Neutrophil (primary cell): ENCODE measurements around the gene RASGRF1.

Experiments
- H3K27ac ChIP-seq: fragments of 200-600 bp; sonication (generic); 2 replicates; pipeline ENCODE4 v1.5.1; 2016; ENCODE audit warnings: mild to moderate bottlenecking, moderate library complexity
- H3K27me3 ChIP-seq: fragments of 200-600 bp; sonication (generic); 2 replicates; pipeline ENCODE4 v1.6.0; 2016; ENCODE audit warnings: mild to moderate bottlenecking
- H3K36me3 ChIP-seq: fragments of 200-600 bp; sonication (generic); 2 replicates; pipeline ENCODE4 v1.5.1; 2017
- H3K4me1 ChIP-seq, 2 experiments: fragments of 200-600 bp in 1 of 2; sonication (generic) in 1 of 2; 1 replicate in 1 of 2; 2 replicates in 1 of 2; pipeline versions ENCODE4 v1.5.1 to v1.6.1; 2013 to 2016; ENCODE audit warnings: low read depth in 1 of 2, low read length in 1 of 2, mild to moderate bottlenecking in 1 of 2, moderate library complexity in 1 of 2; ENCODE audit not compliant: control insufficient read depth in 1 of 2, insufficient read depth in 1 of 2
- H3K4me3 ChIP-seq, 2 experiments: fragments of 200-600 bp in 1 of 2; sonication (generic) in 1 of 2; 1 replicate in 1 of 2; 2 replicates in 1 of 2; pipeline ENCODE4 v1.5.1; 2013 to 2016; ENCODE audit warnings: low read depth in 1 of 2, low read length in 1 of 2, mild to moderate bottlenecking in 1 of 2, moderate library complexity in 1 of 2
- H3K9me3 ChIP-seq: fragments of 200-600 bp; sonication (generic); 2 replicates; pipeline ENCODE4 v1.5.1; 2016
- TF ChIP-seq, protein P1 (sequence below): fragments of 200-600 bp; sonication (generic); IDR thresholded peaks from 2 replicates; pipeline ENCODE4 v1.5.1; 2016; ENCODE audit warnings: antibody characterized with exemption

RASGRF1 gene

DNA sequence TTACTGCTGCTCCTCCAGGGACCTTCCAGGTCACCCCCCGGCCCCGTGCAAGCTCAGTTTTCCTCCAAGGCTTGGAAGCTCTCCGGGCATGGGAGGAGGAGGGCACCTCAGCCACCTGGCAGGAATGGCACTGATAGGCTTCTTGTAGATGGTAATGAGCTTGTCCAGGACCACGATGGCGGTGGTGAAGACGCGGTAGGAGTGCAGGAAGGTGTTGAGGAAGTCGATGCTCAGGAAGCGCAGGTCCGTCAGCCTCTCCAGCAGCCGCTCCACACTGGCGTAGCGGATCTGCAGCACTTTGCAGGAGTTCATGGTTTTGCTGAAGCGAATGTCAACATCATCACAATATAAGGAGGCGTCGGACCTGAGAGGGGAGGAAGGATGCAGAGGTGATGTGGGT is 84.5 kb downstream of the RASGRF1 start:
- Histone ChIP-seq H3K9me3 (no peaks in the 10 kb centered on the region), H3K4me3 (no peak overlapping the region), H3K4me1 (peaks cover 0 to 4% of the 10 kb centered on the region in 2 experiments), H3K27me3 (no peaks in the 10 kb centered on the region), H3K36me3 (no peaks in the 10 kb centered on the region), H3K27ac (no peak overlapping the region)
- TF ChIP-seq, protein P1, sequence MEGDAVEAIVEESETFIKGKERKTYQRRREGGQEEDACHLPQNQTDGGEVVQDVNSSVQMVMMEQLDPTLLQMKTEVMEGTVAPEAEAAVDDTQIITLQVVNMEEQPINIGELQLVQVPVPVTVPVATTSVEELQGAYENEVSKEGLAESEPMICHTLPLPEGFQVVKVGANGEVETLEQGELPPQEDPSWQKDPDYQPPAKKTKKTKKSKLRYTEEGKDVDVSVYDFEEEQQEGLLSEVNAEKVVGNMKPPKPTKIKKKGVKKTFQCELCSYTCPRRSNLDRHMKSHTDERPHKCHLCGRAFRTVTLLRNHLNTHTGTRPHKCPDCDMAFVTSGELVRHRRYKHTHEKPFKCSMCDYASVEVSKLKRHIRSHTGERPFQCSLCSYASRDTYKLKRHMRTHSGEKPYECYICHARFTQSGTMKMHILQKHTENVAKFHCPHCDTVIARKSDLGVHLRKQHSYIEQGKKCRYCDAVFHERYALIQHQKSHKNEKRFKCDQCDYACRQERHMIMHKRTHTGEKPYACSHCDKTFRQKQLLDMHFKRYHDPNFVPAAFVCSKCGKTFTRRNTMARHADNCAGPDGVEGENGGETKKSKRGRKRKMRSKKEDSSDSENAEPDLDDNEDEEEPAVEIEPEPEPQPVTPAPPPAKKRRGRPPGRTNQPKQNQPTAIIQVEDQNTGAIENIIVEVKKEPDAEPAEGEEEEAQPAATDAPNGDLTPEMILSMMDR: no peak

DNA sequence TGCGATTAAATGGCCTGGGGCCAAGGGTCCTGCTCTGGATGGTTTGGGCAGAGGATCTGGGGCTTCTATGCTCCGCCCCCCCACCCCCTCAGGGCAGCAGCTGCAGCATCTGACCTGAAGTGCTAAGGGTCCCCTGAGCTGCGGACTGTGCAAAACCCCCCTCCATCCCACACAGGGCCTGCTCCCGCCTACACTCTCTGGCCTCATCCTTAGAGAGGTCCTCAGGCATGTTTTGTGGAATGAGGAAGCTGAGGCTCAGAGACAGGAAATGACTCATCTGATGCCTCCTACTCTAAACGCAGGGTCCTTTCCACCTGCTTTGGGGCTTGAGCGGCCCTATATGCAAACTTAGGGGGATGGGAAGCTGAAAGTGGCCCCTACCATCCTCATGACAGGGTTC is 86.2 kb downstream of the RASGRF1 start:
- Histone ChIP-seq H3K9me3 (no peaks in the 10 kb centered on the region), H3K4me1 (peaks cover 0 to 4% of the 10 kb centered on the region in 2 experiments), H3K27me3 (no peaks in the 10 kb centered on the region), H3K36me3 (no peaks in the 10 kb centered on the region), H3K4me3 (no peak overlapping the region), H3K27ac (no peak overlapping the region)
- TF ChIP-seq, protein P1: no peak

DNA sequence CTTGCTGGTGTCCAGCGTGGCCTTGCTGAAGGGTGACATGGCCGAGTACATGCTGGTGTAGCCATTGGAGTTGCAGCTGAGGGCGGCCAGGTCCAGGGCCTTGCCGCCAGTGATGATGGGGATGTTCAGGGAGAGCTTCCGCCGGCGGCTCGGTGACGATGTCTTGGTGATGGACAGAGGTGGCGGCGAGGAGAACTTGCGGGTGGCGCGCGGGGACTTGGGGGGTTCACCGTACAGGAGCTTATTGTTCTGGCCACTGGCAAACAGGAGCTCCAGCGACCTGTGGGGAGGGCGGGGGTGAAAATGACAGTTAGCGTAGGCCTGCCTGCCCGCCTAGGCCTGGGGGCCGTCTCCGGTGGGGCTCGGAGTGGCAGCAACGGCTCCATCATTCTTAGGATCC is 86.7 kb downstream of the RASGRF1 start:
- Histone ChIP-seq H3K4me1 (peaks cover 0 to 4% of the 10 kb centered on the region in 2 experiments), H3K36me3 (no peaks in the 10 kb centered on the region), H3K27ac (no peak overlapping the region), H3K27me3 (no peaks in the 10 kb centered on the region), H3K9me3 (no peaks in the 10 kb centered on the region), H3K4me3 (no peak overlapping the region)
- TF ChIP-seq, protein P1: no peak

DNA sequence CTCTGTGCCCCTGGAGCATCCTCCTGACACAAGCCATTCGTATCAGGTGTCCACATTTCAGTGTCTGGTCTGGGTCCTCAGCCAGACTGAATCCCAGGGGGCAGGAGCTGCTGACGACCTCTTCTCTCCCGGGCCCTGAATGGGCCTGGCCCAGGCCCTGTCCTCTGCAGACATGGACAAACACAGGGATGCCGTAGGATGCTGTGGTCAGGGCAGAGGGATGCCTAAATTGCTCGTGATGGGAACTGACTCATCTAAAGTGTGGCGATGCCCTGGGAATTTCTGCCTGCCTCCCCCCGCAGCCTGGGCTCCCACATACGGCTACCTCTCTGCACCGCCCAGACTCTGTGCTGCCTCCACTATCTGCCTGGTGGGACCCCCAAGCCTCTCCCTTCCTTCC is 87.3 kb downstream of the RASGRF1 start:
- no peaks in the 10 kb centered on the region for H3K9me3 ChIP-seq
- no peaks in the 10 kb centered on the region for H3K27me3 ChIP-seq
- no peak overlapping the region for H3K4me3 ChIP-seq
- peaks cover 0 to 4% of the 10 kb centered on the region in 2 experiments for H3K4me1 ChIP-seq
- no peak overlapping the region for H3K27ac ChIP-seq
- no peaks in the 10 kb centered on the region for H3K36me3 ChIP-seq
- TF ChIP-seq, protein P1: no peak

DNA sequence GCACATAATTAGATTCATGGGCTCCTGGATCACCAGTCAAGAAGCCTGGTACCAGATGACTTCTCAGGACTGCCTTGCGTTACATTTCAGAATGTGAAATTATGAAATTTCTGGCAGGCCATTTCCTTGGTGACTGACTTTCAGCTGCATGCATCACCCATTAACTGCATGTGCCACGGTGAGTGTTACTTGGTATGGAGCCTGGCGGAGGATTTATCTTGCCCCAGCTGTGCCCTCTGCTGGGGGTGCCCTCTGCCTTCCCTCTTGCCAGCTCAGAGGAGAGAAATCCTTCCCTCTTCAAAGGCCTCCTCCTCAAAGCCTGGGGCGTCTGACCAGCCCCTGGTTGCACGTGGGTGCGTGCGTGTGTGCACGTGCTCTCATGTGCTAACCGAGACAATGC is 88.0 kb downstream of the RASGRF1 start:
- TF ChIP-seq, protein P1: no peak
- peaks cover 0 to 4% of the 10 kb centered on the region in 2 experiments for H3K4me1 ChIP-seq
- no peak overlapping the region for H3K4me3 ChIP-seq
- no peaks in the 10 kb centered on the region for H3K27me3 ChIP-seq
- no peaks in the 10 kb centered on the region for H3K9me3 ChIP-seq
- no peak overlapping the region for H3K27ac ChIP-seq
- no peaks in the 10 kb centered on the region for H3K36me3 ChIP-seq

DNA sequence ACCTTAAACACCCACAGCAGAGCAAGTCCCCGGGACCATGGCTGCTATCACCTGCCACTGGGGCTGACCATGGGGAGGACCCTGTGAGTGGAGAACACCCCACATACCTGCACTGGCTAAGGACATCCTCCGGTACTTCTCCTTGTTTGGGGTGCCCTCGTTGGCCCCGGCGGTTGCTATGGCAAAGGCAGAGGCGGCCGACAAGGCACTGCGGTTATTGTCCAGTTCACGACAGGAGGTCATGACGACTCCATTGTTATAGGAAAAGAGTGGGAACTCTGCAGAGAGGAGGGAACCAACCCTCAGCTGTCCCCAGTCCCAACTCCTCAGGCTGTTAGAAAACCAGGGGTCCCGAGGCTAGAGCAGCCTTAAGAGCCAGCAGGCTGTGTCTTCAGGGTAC is 90.9 kb downstream of the RASGRF1 start:
- no peak overlapping the region for H3K4me3 ChIP-seq
- no peaks in the 10 kb centered on the region for H3K36me3 ChIP-seq
- H3K27me3 ChIP-seq: no peaks in the 10 kb centered on the region
- H3K27ac ChIP-seq: no peak overlapping the region
- H3K4me1 ChIP-seq: peaks cover 0 to 4% of the 10 kb centered on the region in 2 experiments
- no peaks in the 10 kb centered on the region for H3K9me3 ChIP-seq
- TF ChIP-seq, protein P1: no peak
